ENCODE data around the gene AGO1. TPM values are rescaled to one million over a fixed set of nuclear protein-coding genes. Genes with fewer than 3 reads are reported as not detected.
"Not testable (repeated sequence)": the region's sequence is repeated elsewhere in the genome, so short reads cannot be mapped to it uniquely, and the experiment has no call there.

The AGO1 gene
- total and polyA plus RNA-seq, 8 donors, result 20.8 to 29.7 (median 22.3) TPM

DNA sequence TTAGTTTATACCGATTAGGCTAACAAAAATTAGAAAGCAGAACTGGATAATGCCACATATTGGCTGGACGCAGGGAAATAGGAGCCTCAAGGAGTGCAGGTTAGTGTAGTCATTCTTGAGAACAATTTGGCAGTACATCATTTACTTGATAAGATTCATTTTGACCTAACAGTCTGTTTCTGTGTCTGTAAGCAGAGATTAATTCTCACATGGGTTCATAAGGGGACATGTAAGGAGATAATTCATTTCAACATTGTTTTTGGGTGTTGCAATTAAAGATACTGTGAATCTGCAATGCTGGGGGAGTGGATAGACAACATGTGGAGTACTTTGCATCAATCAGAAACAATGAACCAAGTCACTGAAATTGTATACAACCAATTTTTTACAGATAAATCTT is 79.9 kb downstream of the AGO1 start:
- Histone ChIP-seq H3K4me3 (no peak overlapping the region), H3K27me3 (no peaks in the 10 kb centered on the region), H3K9me3 (no peaks in the 10 kb centered on the region), H3K36me3 (peaks cover 0 to 12% of the 10 kb centered on the region in 2 donors), H3K27ac (no peak overlapping the region), H3K4me1 (no peaks in the 10 kb centered on the region)
- TF ChIP-seq CTCF (IDR thresholded peaks at IDR 0.05), result no peak
- DNase-seq (no peak), ATAC-seq (no peak)
- intact Hi-C loops (cut with DNase I), result no loop called here

DNA sequence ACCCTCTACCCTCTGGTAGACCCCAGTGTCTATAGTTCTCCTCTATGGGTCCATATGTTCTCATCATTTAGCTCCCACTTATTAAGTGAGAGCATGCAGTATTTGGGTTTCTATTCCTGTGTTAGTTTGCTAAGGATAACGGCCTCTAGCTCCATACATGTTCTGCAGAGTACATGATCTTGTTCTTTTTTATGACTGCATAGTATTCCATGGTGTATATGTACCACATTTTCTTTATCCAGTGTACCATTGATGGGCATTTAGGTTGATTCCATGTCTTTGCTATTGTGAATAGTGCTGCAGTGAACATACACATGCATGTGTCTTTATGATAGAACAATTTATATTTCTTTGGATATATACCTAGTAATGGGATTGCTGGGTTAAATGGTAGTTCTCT is 81.3 kb downstream of the AGO1 start:
- intact Hi-C loops (cut with DNase I); H3K27me3 ChIP-seq; ATAC-seq: not testable (repeated sequence)

DNA sequence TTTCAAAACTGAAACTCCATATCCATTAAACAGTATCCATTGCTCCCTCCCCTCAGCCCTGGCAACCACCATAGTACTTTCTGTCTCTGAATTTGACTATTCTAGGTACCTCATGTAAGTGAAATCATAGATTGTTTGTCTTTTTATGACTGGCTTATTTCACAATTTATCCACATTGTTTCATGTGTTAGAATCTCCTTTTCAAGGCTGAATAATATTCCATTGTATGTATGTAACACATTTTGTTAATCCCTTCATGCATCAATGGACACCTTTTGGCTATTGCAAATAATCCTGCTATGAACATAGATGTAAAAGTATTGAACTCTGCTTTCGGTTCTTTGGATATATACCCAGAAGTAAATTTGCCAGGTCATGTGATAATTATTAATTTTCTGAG is 85.4 kb downstream of the AGO1 start:
- H3K36me3 ChIP-seq, result peaks cover 0 to 38% of the 10 kb centered on the region in 2 donors
- intact Hi-C loops (cut with DNase I), result no loop called here
- no peaks in the 10 kb centered on the region for H3K27me3 ChIP-seq
- DNase-seq, result no peak
- no peak overlapping the region for H3K4me3 ChIP-seq
- H3K27ac ChIP-seq, result no peak overlapping the region
- no peaks in the 10 kb centered on the region for H3K9me3 ChIP-seq
- no peak for ATAC-seq
- H3K4me1 ChIP-seq, result no peaks in the 10 kb centered on the region
- TF ChIP-seq CTCF (IDR thresholded peaks at IDR 0.05), result no peak

More for the DNA sequence above, 81.3 kb downstream of the AGO1 start:
- H3K27ac ChIP-seq, H3K4me3 ChIP-seq, H3K9me3 ChIP-seq, H3K4me1 ChIP-seq, DNase-seq: not testable (repeated sequence)
- H3K36me3 ChIP-seq, result peaks cover 0 to 19% of the 10 kb centered on the region in 2 donors

DNA sequence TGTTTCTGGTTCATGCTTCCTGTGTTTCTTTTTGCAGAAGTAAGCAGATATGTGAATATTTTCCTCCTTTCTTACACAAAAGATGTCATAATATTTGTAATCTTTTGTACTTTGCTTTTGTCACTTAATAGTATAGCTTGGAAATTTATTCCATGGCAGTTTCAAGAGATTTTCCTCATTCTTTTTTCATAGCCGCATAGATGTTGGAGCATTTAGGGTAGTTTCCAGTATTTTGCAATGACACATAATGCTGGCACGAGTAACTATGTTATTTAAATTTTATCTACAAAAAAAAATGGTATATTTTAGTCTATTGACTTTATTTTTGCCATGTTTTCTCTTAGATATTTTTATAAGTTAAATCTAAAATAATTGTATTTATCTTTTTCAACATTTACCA is 88.6 kb downstream of the AGO1 start:
- H3K27ac ChIP-seq, result no peak overlapping the region
- intact Hi-C loops (cut with DNase I), result no loop called here
- no peaks in the 10 kb centered on the region for H3K27me3 ChIP-seq
- H3K4me1 ChIP-seq, result no peaks in the 10 kb centered on the region
- no peak overlapping the region for H3K4me3 ChIP-seq
- no peak for DNase-seq
- TF ChIP-seq CTCF (IDR thresholded peaks at IDR 0.05), result no peak
- H3K9me3 ChIP-seq, result no peaks in the 10 kb centered on the region
- peaks cover 0 to 52% of the 10 kb centered on the region in 2 donors for H3K36me3 ChIP-seq
- no peak for ATAC-seq

- H3K27ac ChIP-seq; H3K4me1 ChIP-seq; DNase-seq; H3K9me3 ChIP-seq; H3K4me3 ChIP-seq; H3K27me3 ChIP-seq; ATAC-seq; intact Hi-C loops (cut with DNase I): not testable (repeated sequence)
- peaks cover 0 to 43% of the 10 kb centered on the region in 2 donors for H3K36me3 ChIP-seq
These were observed 89.6 kb downstream of the AGO1 start for GRCh38 chr1:35972631-35973030.

DNA sequence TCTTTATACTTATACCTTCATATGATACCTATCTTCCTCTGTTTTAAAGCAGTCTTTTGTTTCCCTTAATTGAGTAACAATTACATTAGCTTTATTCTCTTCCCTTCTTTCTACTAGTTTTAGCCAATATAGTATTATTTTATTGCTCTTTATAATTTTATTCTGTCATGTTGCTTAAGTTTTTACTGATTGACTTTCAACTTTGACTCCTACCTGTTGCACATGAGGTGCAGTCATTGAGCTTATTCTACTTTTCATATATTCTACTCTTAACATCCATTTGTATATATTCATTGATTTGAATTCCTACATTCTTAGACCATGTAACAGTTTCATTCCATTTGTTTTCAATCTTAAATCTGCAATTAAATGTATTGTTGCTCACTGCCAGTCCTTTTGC is 97.1 kb downstream of the AGO1 start:
- H3K36me3 ChIP-seq, result peaks cover 0 to 40% of the 10 kb centered on the region in 2 donors
- H3K4me1 ChIP-seq, result no peaks in the 10 kb centered on the region
- H3K27ac ChIP-seq, result no peak overlapping the region
- intact Hi-C loops (cut with DNase I), result no loop called here
- no peaks in the 10 kb centered on the region for H3K9me3 ChIP-seq
- no peak for ATAC-seq
- no peak for DNase-seq
- H3K4me3 ChIP-seq, result no peak overlapping the region
- H3K27me3 ChIP-seq, result no peaks in the 10 kb centered on the region
- no peak for TF ChIP-seq CTCF (IDR thresholded peaks at IDR 0.05)

Other genes with a start within 250 kb of the AGO1 start
- 10 to 100 TPM; 48.4 to 73.1 TPM for gene PSMB2, start 241.7 kb upstream of the AGO1 start, total RNA-seq
- 10 to 100 TPM; 67.0 to 80.2 (median 70.7) TPM for gene PSMB2, start 241.7 kb upstream of the AGO1 start, polyA plus RNA-seq (ENCODE audit: insufficient read length in 6 of 6)
- gene C1orf216, start 164.3 kb upstream of the AGO1 start, total RNA-seq, result 10 to 100 TPM; 15.3 to 16.1 TPM
- gene C1orf216, start 164.3 kb upstream of the AGO1 start, polyA plus RNA-seq (ENCODE audit: insufficient read length in 6 of 6), result 10 to 100 TPM; 11.1 to 15.4 (median 13.0) TPM
- 10 to 100 TPM in 1 of 2 donors, 1 to 10 TPM in 1; 9.1 to 10.6 TPM for gene CLSPN, start 113.2 kb upstream of the AGO1 start, total RNA-seq
- gene CLSPN, start 113.2 kb upstream of the AGO1 start, polyA plus RNA-seq (ENCODE audit: insufficient read length in 6 of 6), result 10 to 100 TPM in 5 of 6 donors, 1 to 10 TPM in 1; 9.4 to 18.8 (median 11.0) TPM
- 10 to 100 TPM; 16.9 to 23.6 TPM for gene AGO4, start 75.2 kb upstream of the AGO1 start, total RNA-seq
- 10 to 100 TPM; 30.2 to 39.1 (median 36.0) TPM for gene AGO4, start 75.2 kb upstream of the AGO1 start, polyA plus RNA-seq (ENCODE audit: insufficient read length in 6 of 6)
- gene AGO3, start 47.9 kb downstream of the AGO1 start, total RNA-seq, result 10 to 100 TPM; 28.0 to 30.1 TPM
- 10 to 100 TPM; 18.7 to 23.1 (median 21.1) TPM for gene AGO3, start 47.9 kb downstream of the AGO1 start, polyA plus RNA-seq (ENCODE audit: insufficient read length in 6 of 6)
- 1 to 10 TPM in 1 of 2 donors, under 1 TPM in 1; 0.32 to 5.8 TPM for gene TEKT2, start 200.9 kb downstream of the AGO1 start, total RNA-seq
- gene TEKT2, start 200.9 kb downstream of the AGO1 start, polyA plus RNA-seq (ENCODE audit: insufficient read length in 6 of 6), result 10 to 100 TPM in 4 of 6 donors, 1 to 10 TPM in 2; 5.9 to 16.0 (median 12.8) TPM
- gene ADPRS, start 205.7 kb downstream of the AGO1 start, total RNA-seq, result 10 to 100 TPM; 26.3 to 27.9 TPM
- gene ADPRS, start 205.7 kb downstream of the AGO1 start, polyA plus RNA-seq (ENCODE audit: insufficient read length in 6 of 6), result 10 to 100 TPM; 27.2 to 30.4 (median 28.9) TPM
- gene COL8A2, start 242.0 kb downstream of the AGO1 start, total RNA-seq, result 1 to 10 TPM; 7.0 to 8.4 TPM
- 1 to 10 TPM in 1 of 6 donors, under 1 TPM in 5; 0.43 to 1.0 (median 0.91) TPM for gene COL8A2, start 242.0 kb downstream of the AGO1 start, polyA plus RNA-seq (ENCODE audit: insufficient read length in 6 of 6)

All from left lung (tissue), 10 donors.